ENCODE measurements around the gene PRKCH.
A peak's percentile ranks its signal among the peaks of the same experiment; 100 is the strongest.

PRKCH gene

GRCh38 chr14:61475316-61475715 is 153.9 kb downstream of the PRKCH start:
- DNase-seq (ENCODE audit: low spot score), result peak; percentile 60

DNA sequence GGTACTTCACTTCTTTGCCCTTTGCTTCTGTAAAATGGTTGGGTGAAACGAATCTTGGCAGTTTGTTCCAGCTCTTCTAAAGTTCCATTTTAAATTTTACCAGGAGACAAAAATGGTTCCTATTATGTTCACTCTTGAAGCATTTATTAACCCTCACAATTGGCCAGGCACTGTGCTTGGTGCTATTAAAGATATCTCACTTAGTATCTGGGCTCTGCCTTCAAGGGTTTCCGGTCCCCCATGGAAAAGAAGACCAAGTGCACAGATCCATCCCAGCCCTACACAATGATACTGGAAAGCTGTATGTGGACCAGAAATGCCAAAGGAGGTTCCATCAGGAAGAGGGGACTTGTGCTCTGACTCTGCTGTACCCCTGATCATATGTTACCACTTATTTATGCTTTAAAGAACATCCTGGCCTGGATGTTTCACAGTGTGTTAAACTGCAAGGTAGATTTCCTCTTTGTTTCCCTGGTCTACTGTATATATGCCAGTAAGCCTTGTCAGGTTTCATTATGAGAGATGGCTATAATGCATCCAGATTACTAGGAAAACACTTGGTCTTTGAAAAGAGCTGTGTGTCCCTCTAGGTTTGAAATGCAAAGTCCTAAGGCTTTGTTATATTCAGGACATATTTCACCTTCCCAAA is 154.8 kb downstream of the PRKCH start:
- DNase-seq (ENCODE audit: low spot score), result no peak

GRCh38 chr14:61476754-61477410 is 155.5 kb downstream of the PRKCH start:
- peak; percentile 87 for DNase-seq (ENCODE audit: low spot score)

DNA sequence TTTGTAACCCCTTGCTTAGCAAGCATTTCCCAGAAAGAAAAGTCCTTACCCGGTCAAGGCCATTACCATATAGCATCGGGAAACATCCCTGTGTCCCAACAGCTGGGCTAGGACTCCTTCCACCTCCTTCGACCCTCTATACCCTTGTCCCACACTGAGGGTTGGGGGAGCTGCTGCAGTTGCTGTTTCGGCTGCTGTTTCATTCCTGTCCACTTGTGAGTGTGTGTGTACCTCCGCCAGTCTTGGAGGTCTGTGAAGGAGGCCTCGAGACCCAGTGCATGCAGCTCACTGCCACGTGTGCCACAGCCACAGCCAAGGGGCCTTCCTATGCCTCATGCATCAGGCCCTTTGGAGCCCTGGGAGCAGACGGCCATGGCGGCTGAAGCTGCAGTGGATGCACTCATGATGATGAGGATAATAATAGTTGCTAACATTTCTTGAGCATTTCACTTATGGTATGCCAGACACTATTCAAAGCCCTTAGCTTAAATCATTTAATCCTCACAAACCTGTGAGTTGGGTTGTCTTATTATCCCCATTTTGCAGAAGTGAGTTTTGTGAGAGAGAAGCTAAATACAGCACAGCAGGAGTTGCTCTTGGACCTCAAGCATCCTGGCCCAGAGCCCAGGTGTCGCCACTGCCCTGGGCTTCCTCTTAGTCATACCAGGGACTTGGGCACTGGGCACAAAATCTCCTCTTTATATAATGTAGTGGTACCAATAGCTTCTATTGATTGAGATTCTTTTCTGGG is 156.5 kb downstream of the PRKCH start:
- DNase-seq (ENCODE audit: low spot score), result no peak

DNA sequence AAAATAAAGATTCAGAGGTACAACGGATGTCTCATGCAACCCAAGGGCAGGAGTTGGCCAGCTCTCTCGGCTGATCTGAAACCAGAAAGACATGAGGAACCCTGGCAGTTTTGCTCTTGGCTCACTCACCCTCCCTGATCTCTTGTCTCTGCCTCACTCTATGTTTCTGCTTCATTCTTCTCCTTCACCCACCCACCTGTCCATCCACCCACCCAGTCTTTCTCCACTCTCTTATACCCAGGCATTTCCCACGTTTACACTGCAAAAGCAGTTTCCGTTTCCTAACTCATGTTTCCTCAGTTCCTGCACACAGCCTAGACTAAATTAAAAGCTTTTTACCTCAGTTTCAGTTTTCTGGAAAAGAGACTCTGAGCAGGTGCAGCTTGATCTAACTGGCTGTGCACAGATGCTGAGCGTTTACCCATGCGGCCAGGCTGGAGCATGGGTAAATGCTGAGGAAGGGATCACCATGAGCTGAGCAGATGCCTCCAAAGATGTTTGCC is 157.6 kb downstream of the PRKCH start:
- no peak for DNase-seq (ENCODE audit: low spot score)

- DNase-seq (ENCODE audit: low spot score), result no peak
Measured at GRCh38 chr14:61479746-61480502, 158.5 kb downstream of the PRKCH start.

DNA sequence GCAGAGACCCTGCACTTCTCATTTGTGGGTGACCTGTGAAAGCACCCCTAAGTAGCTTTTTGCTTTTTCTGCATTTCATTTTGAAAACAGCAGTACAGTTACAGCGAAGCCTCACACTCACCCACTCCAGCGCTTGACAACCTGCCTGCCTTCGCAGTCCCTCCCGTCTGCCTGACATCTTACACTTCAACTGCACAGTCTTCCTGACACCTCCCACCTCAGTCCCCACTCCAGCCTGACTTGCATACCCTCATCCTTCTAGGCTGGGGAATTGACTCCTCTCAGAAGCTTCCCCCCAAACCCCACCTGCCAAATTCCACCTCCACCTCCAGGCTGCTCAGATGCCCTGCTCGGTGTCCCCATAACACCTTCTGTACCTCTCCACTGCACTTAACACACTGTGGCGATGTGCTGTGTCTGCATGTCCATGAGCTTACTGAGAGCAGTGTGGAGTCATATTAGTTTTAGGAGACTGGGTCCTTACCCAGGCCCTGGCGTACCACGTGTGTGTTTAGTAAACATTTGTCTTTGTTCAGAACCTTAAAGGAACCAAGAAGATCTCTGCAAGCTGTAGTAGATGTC is 159.4 kb downstream of the PRKCH start:
- DNase-seq (ENCODE audit: low spot score), result no peak

DNA sequence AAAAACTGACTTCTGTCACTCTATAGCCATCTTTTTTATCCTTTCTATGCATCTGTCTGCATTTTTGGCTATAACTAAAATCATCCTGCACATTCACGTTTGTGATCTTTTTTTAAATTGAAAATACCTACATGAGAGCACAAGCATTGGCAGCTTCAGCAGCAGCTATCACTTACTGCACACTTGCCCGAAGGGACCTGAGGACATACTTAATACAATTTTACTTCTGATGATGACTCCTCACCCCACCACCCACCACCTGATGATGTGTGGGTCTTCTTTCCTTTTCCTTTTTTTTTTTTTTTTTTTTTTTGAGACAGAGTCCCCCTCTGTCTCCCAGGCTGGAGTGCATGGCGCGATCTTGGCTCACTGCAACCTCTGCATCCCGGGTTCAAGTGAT is 160.3 kb downstream of the PRKCH start:
- no peak for DNase-seq (ENCODE audit: low spot score)

GRCh38 chr14:61482348-61483206 is 161.2 kb downstream of the PRKCH start:
- DNase-seq (ENCODE audit: low spot score), result no peak

- DNase-seq (ENCODE audit: low spot score), result no peak
Measured at GRCh38 chr14:61483476-61483875, 162.1 kb downstream of the PRKCH start.

DNA sequence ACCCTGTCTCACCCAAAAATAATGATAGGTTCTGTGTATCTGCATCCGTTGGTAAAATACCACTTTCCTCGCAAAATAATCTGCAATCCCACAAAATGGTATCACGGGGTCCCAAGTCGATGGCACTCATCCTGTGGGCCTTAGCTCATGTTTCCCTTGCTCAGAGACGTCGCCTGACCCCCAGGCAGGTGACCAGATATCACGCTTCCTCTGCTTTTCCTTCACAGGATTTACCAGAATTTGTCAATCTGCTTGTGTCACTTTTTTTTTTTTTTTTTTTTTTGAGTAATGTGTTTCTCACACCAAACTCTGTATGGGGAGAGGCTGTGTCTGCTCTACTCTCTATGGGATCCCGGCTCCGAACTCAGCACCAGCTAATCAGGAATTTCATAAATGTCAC is 162.7 kb downstream of the PRKCH start:
- DNase-seq (ENCODE audit: low spot score), result no peak

GRCh38 chr14:61484826-61485584 is 163.6 kb downstream of the PRKCH start:
- DNase-seq (ENCODE audit: low spot score), result no peak

DNA sequence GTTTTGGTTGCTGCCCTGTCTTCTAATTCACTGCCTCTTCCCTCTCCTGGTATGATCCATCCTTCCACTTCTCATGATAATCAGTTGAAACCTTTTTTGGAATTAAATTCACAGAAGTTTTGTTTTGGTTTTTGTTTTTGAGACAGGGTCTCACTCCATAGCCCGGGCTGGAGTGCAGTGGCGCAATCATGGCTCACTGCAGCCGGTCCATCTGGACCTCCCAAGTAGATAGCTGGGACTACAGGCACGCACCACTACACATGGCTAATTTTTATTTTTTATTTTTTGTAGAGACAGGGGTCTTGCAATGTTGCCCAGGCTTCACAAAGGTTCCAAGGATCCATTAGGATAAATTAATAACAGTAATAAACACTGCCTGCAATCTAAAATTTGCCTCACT is 164.3 kb downstream of the PRKCH start:
- DNase-seq (ENCODE audit: low spot score), result no peak

GRCh38 chr14:61486930-61487495 is 165.6 kb downstream of the PRKCH start:
- DNase-seq (ENCODE audit: low spot score), result no peak

DNA sequence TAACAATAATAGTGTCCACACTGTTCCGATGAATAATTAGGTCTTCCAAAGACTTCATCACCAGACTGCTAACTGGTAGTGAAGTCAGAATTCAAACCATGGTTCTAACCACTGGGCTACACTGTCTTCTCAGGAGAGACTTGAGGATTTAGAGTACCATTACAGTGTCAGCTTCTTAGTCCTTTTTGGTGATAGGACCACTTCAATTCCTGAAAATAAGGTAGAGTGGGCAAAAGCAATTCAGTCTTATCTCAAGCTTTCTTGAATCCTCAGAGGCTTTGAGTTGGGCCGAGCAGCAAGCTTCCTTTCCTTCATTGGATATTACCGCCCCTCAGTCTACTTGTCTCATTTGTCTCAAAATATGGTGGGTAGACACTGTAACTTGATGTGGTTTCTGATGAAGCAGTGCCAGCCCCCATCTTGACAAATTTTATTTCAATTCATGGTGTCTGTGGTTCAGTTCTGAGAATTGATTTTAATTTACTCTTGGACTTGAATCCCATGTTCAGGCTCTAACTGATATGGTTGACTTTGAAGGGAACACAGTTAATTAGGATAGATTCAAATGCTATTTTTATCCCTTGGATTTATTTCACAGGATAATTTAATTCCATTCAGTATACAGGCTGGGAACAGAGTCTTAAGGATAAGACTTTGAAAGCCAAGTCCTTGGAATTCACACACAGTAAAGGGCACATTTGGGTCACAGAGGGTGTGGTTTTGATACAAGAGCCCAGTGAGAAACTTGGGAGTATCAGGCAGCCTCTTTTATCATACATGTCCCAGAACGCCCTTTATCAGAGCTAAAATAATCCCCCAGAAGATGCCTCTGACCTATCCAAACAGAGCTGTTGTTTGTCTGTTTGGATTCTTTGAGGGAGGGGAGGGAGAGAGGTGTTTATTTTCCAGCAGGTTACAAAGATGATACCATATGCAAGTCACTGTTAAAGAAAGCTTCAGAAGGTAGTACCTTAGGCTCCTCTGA is 167.3 kb downstream of the PRKCH start:
- no peak for DNase-seq (ENCODE audit: low spot score)

GRCh38 chr14:61489512-61489911 is 168.1 kb downstream of the PRKCH start:
- no peak for DNase-seq (ENCODE audit: low spot score)

DNA sequence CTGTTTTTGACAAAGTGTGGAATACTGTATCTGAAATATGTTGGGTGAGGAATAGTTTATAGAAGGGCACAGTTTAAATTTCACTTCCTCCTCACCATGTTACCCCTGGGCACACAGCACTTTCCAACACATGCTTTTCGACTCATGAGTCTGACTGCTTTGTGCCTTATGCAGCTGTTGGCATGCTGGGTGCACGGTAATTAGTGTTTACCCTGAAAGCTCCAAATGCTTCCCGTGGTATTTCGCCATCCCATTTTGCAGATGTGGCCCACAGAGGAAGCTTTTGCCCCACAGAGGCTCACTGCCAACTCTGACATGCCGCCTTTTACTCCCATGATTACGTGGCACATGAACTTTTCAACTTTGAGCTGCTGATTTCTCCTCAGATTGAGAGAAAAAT is 168.6 kb downstream of the PRKCH start:
- DNase-seq (ENCODE audit: low spot score), result no peak

DNA sequence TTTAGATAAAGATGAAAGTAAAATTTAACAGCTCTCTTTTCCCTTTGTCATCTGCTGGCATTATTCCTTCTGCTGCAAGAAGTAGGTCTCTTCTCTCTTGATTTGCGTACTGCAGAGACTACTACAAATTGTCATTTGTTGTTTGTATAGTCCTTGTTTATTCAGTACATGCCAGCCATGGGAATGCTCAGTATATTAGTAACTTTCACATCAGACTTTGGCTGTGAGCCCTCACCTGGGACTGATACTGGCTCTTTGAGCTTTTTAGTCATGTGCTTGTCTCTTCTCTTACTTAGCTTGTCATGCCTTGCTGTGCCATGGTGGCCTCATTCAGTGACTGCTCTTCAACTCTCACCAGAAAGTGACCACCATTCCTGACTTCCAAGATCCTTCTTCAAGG is 169.8 kb downstream of the PRKCH start:
- DNase-seq (ENCODE audit: low spot score), result no peak
